Psoas muscle (tissue), 8 donors: ENCODE data around the gene PLXNA4. TPM values are rescaled to one million over a fixed set of nuclear protein-coding genes. Genes with fewer than 3 reads are reported as not detected.

ENCODE experiments used
- ATAC-seq, 4 donors: fragments of 200-7000 bp; cut with Tn5 transposase; one replicate each; pipeline ENCODE4 v1.9.1; 2020; ENCODE audit warnings: moderate library complexity in 3 of 4, mild to moderate bottlenecking in 2 of 4
- DNase-seq, 2 donors: peaks; one replicate each; pipeline ENCODE4 v3.0.0-alpha.2; 2020
- H3K27ac ChIP-seq: fragments of 200-600 bp; one replicate; pipeline ENCODE4 v1.8.0; 2022
- H3K27me3 ChIP-seq, 3 donors: fragments of 200-600 bp in 1 of 3; one replicate each; pipeline versions ENCODE4 v1.6.1 to v1.8.0; 2013 to 2022; ENCODE audit warnings: low read length in 2 of 3, mild to moderate bottlenecking in 2 of 3, moderate library complexity in 1 of 3; ENCODE audit not compliant: insufficient read depth in 3 of 3
- H3K36me3 ChIP-seq, 2 donors: fragments of 200-600 bp in 1 of 2; one replicate each; pipeline versions ENCODE4 v1.6.1 to v1.8.0; 2013 to 2022; ENCODE audit warnings: low read depth in 1 of 2, mild to moderate bottlenecking in 1 of 2, moderate library complexity in 1 of 2; ENCODE audit not compliant: insufficient read depth in 1 of 2
- H3K4me1 ChIP-seq: fragments of 200-600 bp; one replicate; pipeline ENCODE4 v1.8.0; 2022
- H3K4me3 ChIP-seq: fragments of 200-600 bp; one replicate; pipeline ENCODE4 v1.8.0; 2022; ENCODE audit warnings: mild to moderate bottlenecking
- H3K9me3 ChIP-seq: fragments of 200-600 bp; one replicate; pipeline ENCODE4 v1.8.0; 2022
- CTCF ChIP-seq: fragments of 200-600 bp; IDR thresholded peaks from one replicate; pipeline ENCODE4 v1.8.0; 2022; ENCODE audit warnings: antibody characterized with exemption
- WGBS, 3 donors: extraction: QIAGEN DNeasy Blood & Tissue Kit; methylation state at CpG; one replicate each; pipeline versions ENCODE4 v1.1.6 to v1.1.7; 2013; 5-methylcytosine and 5-hydroxymethylcytosine counted together
- intact Hi-C, 2 donors: fragments of 100-400 bp; cut with DNase I; formaldehyde crosslinking; loops; one replicate each; pipeline versions ENCODE4 v1.11.0 to v1.14.2; 2022
- polyA plus RNA-seq, 3 donors: library from polyadenylated mRNA; stranded (reverse); fragments of 200-250 nt; gene quantifications; one replicate each; pipeline ENCODE4 v1.2.3, GENCODE V29; 2013
- total RNA-seq, 4 donors: library from RNA; stranded (reverse); fragmentation: NEBNext Ultra II Directional in 2 of 4; extraction: Animal tissue kit (Norgen Biotek cat#: 25700) in 2 of 4; gene quantifications; one replicate each; pipeline versions ENCODE4 v1.2.1 to v1.2.4, GENCODE V29; 2021 to 2023
- donor health status: healthy with polysubstance abuse.
- donor health status: DM: no; HTN: no; CAD: no; lungs with moderate emphysema.
- donor health status: Bipolar disorder and iron deficiency.
- donor health status: healthy.
- donor health status: DM: yes; HTN: yes; CAD: no.
- donor health status: DM: no; HTN: no; CAD: no.
- donor health status: DM: no; HTN: no; CAD: no.
- donor health status: DM: yes; HTN: yes; CAD: no.

PLXNA4 gene
- total and polyA plus RNA-seq, 7 donors: 0.15 to 2.5 (median 0.88) TPM

GRCh38 chr7:132416395-132416794 lies 159.9 kb downstream of the PLXNA4 start:
- no peaks in the 10 kb centered on the region for H3K36me3 ChIP-seq
- H3K9me3 ChIP-seq: no peaks in the 10 kb centered on the region
- WGBS, 3 donors: 93 to 96% (median 94%) methylated on average over 2 of the region's 2 CpGs
- ATAC-seq (no peak), DNase-seq (no peak)
- no peak for TF ChIP-seq CTCF
- peaks cover 3% of the 10 kb centered on the region for H3K4me1 ChIP-seq
- H3K4me3 ChIP-seq: no peak overlapping the region
- no peaks in the 10 kb centered on the region for H3K27me3 ChIP-seq
- no peak overlapping the region for H3K27ac ChIP-seq
- intact Hi-C loops: no loop called here

GRCh38 chr7:132415259-132415658 lies 161.0 kb downstream of the PLXNA4 start:
- no peak overlapping the region for H3K4me3 ChIP-seq
- no peaks in the 10 kb centered on the region for H3K9me3 ChIP-seq
- WGBS, 3 donors: 42 to 65% (median 43%) methylated on average over 4 of the region's 4 CpGs
- H3K36me3 ChIP-seq: no peaks in the 10 kb centered on the region
- intact Hi-C loops: no loop called here
- peak in 1 of 4 donors; percentile 17 for ATAC-seq
- no peak for DNase-seq
- TF ChIP-seq CTCF: no peak
- H3K4me1 ChIP-seq: peaks cover 3% of the 10 kb centered on the region
- H3K27me3 ChIP-seq: no peaks in the 10 kb centered on the region
- H3K27ac ChIP-seq: no peak overlapping the region

GRCh38 chr7:132414857-132415256 lies 161.4 kb downstream of the PLXNA4 start:
- Histone ChIP-seq H3K27ac (no peak overlapping the region), H3K27me3 (no peaks in the 10 kb centered on the region), H3K4me3 (no peak overlapping the region), H3K9me3 (no peaks in the 10 kb centered on the region), H3K36me3 (no peaks in the 10 kb centered on the region), H3K4me1 (peaks cover 3% of the 10 kb centered on the region)
- intact Hi-C loops: no loop called here
- ATAC-seq: peak; percentile 36 to 76 (median 64)
- no peak for TF ChIP-seq CTCF
- DNase-seq: no peak
- 28 to 49% (median 37%) methylated on average over 6 of the region's 6 CpGs for WGBS, 3 donors

GRCh38 chr7:132412435-132412834 lies 163.8 kb downstream of the PLXNA4 start:
- peaks cover 3% of the 10 kb centered on the region for H3K4me1 ChIP-seq
- H3K36me3 ChIP-seq: no peaks in the 10 kb centered on the region
- no peak overlapping the region for H3K27ac ChIP-seq
- DNase-seq (no peak), ATAC-seq (no peak)
- WGBS, 3 donors: 44 to 68% (median 47%) methylated on average over 5 of the region's 5 CpGs
- intact Hi-C loops: no loop called here
- H3K27me3 ChIP-seq: no peaks in the 10 kb centered on the region
- no peaks in the 10 kb centered on the region for H3K9me3 ChIP-seq
- no peak overlapping the region for H3K4me3 ChIP-seq
- TF ChIP-seq CTCF: no peak

- no peak for TF ChIP-seq CTCF
- H3K4me1 ChIP-seq: peaks cover 3% of the 10 kb centered on the region
- no peaks in the 10 kb centered on the region for H3K9me3 ChIP-seq
- no peak overlapping the region for H3K4me3 ChIP-seq
- H3K36me3 ChIP-seq: no peaks in the 10 kb centered on the region
- H3K27me3 ChIP-seq: no peaks in the 10 kb centered on the region
- intact Hi-C loops: no loop called here
- no peak overlapping the region for H3K27ac ChIP-seq
- DNase-seq (no peak), ATAC-seq (no peak)
- WGBS, 3 donors: 70 to 76% (median 71%) methylated on average over 11 of the region's 11 CpGs
These were observed 165.3 kb downstream of the PLXNA4 start for GRCh38 chr7:132410861-132411541.
